Central memory CD4-positive, alpha-beta T cell (primary cell): ENCODE measurements around the gene DLG1.

Experiments
- DNase-seq: peaks from one replicate; pipeline ENCODE4 v3.0.0; 2022

Gene DLG1

GRCh38 chr3:197317250-197317963 lies 19.0 kb upstream of the DLG1 start:
- DNase-seq: no peak

GRCh38 chr3:197312431-197312830 lies 14.0 kb upstream of the DLG1 start:
- no peak for DNase-seq

- no peak for DNase-seq
These were observed 13.2 kb upstream of the DLG1 start for GRCh38 chr3:197311591-197311990.

- DNase-seq: no peak
These were observed 11.3 kb upstream of the DLG1 start for GRCh38 chr3:197309528-197310361.

GRCh38 chr3:197308591-197308990 lies 10.2 kb upstream of the DLG1 start:
- DNase-seq: no peak

GRCh38 chr3:197306374-197307086 lies 8.1 kb upstream of the DLG1 start:
- no peak for DNase-seq

GRCh38 chr3:197305854-197306253 lies 7.4 kb upstream of the DLG1 start:
- peak; percentile 4 for DNase-seq

GRCh38 chr3:197303452-197303851 lies 5.0 kb upstream of the DLG1 start:
- DNase-seq: no peak

- DNase-seq: no peak
These were observed 4.4 kb upstream of the DLG1 start for GRCh38 chr3:197302696-197303341.

- DNase-seq: no peak
These were observed 3.6 kb upstream of the DLG1 start for GRCh38 chr3:197302033-197302432.

- DNase-seq: no peak
These were observed 1.9 kb upstream of the DLG1 start for GRCh38 chr3:197300361-197300760.

- no peak for DNase-seq
These were observed 788 bp upstream of the DLG1 start for GRCh38 chr3:197298945-197299854.

GRCh38 chr3:197297476-197298340 lies 704 bp downstream of the DLG1 start:
- DNase-seq: peak; percentile 85

- DNase-seq: peak; percentile 6
These were observed 1.4 kb downstream of the DLG1 start for GRCh38 chr3:197297002-197297401.

GRCh38 chr3:197296545-197296944 lies 1.9 kb downstream of the DLG1 start:
- no peak for DNase-seq

GRCh38 chr3:197295871-197296270 lies 2.5 kb downstream of the DLG1 start:
- DNase-seq: no peak

GRCh38 chr3:197293605-197294237 lies 4.7 kb downstream of the DLG1 start:
- DNase-seq: no peak

GRCh38 chr3:197292648-197293047 lies 5.8 kb downstream of the DLG1 start:
- no peak for DNase-seq

- no peak for DNase-seq
These were observed 6.2 kb downstream of the DLG1 start for GRCh38 chr3:197292083-197292646.

GRCh38 chr3:197289726-197290125 lies 8.7 kb downstream of the DLG1 start:
- no peak for DNase-seq
